GM23248 (cell line): ENCODE measurements around the gene HLA-E. TPM values are rescaled to one million over a fixed set of nuclear protein-coding genes. Genes with fewer than 3 reads are reported as not detected.
"Not testable (repeated sequence)": the region's sequence is repeated elsewhere in the genome, so short reads cannot be mapped to it uniquely, and the experiment has no call there.

Source experiments
- DNase-seq: peaks from one replicate; pipeline ENCODE4 v3.0.0-alpha.2; 2015
- H2AFZ ChIP-seq: fragments of 200-600 bp; sonication (generic); 2 replicates; pipeline ENCODE4 v1.6.1; 2016; ENCODE audit warnings: antibody characterized with exemption
- H3F3A ChIP-seq: fragments of 200-600 bp; sonication (generic); 2 replicates; pipeline ENCODE4 v1.6.1; 2016; ENCODE audit warnings: mild to moderate bottlenecking, antibody characterized with exemption, mixed run types; ENCODE audit not compliant: insufficient read depth
- H3K27ac ChIP-seq: fragments of 200-600 bp; sonication (generic); 2 replicates; pipeline ENCODE4 v1.5.1; 2016; ENCODE audit warnings: mild to moderate bottlenecking
- H3K27me3 ChIP-seq: fragments of 200-600 bp; sonication (generic); replicated peaks from 2 replicates; pipeline ENCODE4 v1.6.1; 2016; ENCODE audit warnings: mild to moderate bottlenecking; ENCODE audit not compliant: insufficient read depth
- H3K36me3 ChIP-seq: fragments of 200-600 bp; sonication (generic); 2 replicates; pipeline ENCODE4 v1.6.1; 2016; ENCODE audit warnings: low read depth, mild to moderate bottlenecking
- H3K4me1 ChIP-seq: fragments of 200-600 bp; sonication (generic); 2 replicates; pipeline ENCODE4 v1.6.1; 2016; ENCODE audit warnings: mild to moderate bottlenecking; ENCODE audit not compliant: insufficient read depth
- H3K4me2 ChIP-seq: fragments of 200-600 bp; sonication (generic); one replicate; pipeline ENCODE4 v1.6.1; 2016; ENCODE audit warnings: mild to moderate bottlenecking; ENCODE audit not compliant: unreplicated experiment
- H3K4me3 ChIP-seq: fragments of 200-600 bp; sonication (generic); 2 replicates; pipeline ENCODE4 v1.5.1; 2016; ENCODE audit warnings: mild to moderate bottlenecking
- H3K79me2 ChIP-seq: fragments of 200-600 bp; sonication (generic); 2 replicates; pipeline ENCODE4 v1.6.1; 2016; ENCODE audit warnings: mild to moderate bottlenecking; ENCODE audit not compliant: insufficient read depth
- H3K9ac ChIP-seq: fragments of 200-600 bp; sonication (generic); 2 replicates; pipeline ENCODE4 v1.6.1; 2016; ENCODE audit warnings: mild to moderate bottlenecking
- H3K9me2 ChIP-seq: fragments of 200-600 bp; sonication (generic); 2 replicates; pipeline ENCODE4 v1.6.1; 2016; ENCODE audit warnings: mixed run types, mild to moderate bottlenecking, moderate library complexity; ENCODE audit not compliant: insufficient read depth
- H3K9me3 ChIP-seq: fragments of 200-600 bp; sonication (generic); one replicate; pipeline ENCODE4 v1.6.1; 2017; ENCODE audit warnings: low read depth
- H4K20me1 ChIP-seq: fragments of 200-600 bp; sonication (generic); 2 replicates; pipeline ENCODE4 v1.6.0; 2016; ENCODE audit not compliant: insufficient read depth
- EZH2 ChIP-seq: fragments of 200-600 bp; sonication (generic); IDR thresholded peaks from 2 replicates; pipeline ENCODE4 v1.6.1; 2018; ENCODE audit warnings: antibody characterized with exemption, mild to moderate bottlenecking; ENCODE audit not compliant: insufficient read depth, poor library complexity, severe bottlenecking
- EZH2phosphoT487 ChIP-seq: fragments of 200-600 bp; sonication (generic); IDR thresholded peaks from 2 replicates; pipeline ENCODE4 v1.6.1; 2018; ENCODE audit warnings: antibody characterized with exemption, moderate library complexity, mild to moderate bottlenecking, low read depth; ENCODE audit not compliant: insufficient read depth
- WGBS, 2 experiments: methylation state at CpG; one replicate each; pipeline ENCODE4 v1.1.6; 2015 to 2017; ENCODE audit warnings: low lambda C conversion rate in 2 of 2, low coverage in 1 of 2; ENCODE audit errors: missing lambda C conversion rate in 2 of 2; 5-methylcytosine and 5-hydroxymethylcytosine counted together
- in situ Hi-C: fragments of 300-500 bp; cut with MboI; formaldehyde crosslinking; loops from 2 replicates; pipeline ENCODE4 v1.15.0; 2020
- polyA plus RNA-seq: library from polyadenylated mRNA; unstranded; fragments of >200 nt; fragmentation: Nextera tagmentation; extraction: Ambion mirVana; gene quantifications from 2 replicates; pipeline ENCODE4 v1.2.1, GENCODE V29; 2016
- total RNA-seq: library from RNA; depleted of rRNA; stranded (reverse); fragments of >200 nt; shearing (Covaris generic); gene quantifications from 2 replicates; pipeline ENCODE4 v1.2.3, GENCODE V29; 2014

HLA-E gene
- total and polyA plus RNA-seq, 2 experiments from 2014 or later, result 123 to 190 TPM

DNA sequence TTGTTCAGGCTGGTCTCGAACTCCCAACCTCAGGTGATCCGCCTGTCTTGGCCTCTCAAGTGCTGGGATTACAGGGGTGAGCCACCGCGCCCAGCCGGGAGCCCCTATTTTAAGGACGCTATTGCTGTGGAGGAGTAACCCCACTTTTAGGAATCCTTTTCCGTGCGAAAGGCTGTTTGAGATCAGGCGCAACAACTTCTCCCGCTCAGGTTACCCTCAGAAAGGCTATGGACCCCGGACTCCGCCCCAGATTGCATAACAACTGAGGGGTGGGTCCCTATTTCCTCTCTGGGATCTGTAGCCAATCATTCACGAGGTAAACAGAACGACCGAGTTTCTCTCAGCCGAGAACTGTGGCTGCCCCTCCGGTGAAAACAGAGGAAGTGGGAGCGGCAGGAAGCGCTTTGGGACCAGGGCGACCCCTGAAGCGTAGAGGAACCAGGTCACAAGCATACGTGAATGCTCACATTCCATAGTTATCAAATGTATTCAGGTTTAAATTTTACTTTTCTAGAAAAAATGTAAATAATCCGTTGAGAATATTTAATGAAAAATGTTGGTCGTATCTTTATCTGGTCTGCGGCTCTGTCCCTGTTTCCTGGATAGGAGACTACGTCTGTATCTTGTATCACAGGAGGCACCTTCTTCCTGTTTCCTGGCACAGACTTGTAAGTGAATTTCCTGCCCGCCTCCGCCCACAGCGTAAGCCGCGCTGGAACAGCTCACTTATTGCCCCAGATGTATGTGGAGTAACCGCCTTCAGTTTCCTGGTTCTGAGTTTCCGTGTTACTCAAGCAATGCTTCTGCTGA is 26.8 kb downstream of the HLA-E start:
- TF ChIP-seq EZH2 (no peak), EZH2phosphoT487 (no peak)
- peak overlapping the region; percentile 94 for H3K27ac ChIP-seq
- H2AFZ ChIP-seq, result peak overlapping the region; percentile 93
- no peaks in the 10 kb centered on the region for H3F3A ChIP-seq
- peak overlapping the region; percentile 92 for H3K9ac ChIP-seq
- in situ Hi-C loops, result no loop called here
- H3K9me2 ChIP-seq, result no peaks in the 10 kb centered on the region
- H3K27me3 ChIP-seq, result no peaks in the 10 kb centered on the region
- 6 to 8% methylated on average over 33 of the region's 33 CpGs for WGBS, 2 experiments
- 0 out of 2 replicates have a peak, but pooled peaks cover under 1% of the 10 kb centered on the region for H3K4me1 ChIP-seq
- H3K36me3 ChIP-seq, result no peaks in the 10 kb centered on the region
- peak overlapping the region; percentile 93 for H3K4me2 ChIP-seq
- H3K4me3 ChIP-seq, result peak overlapping the region; percentile 82
- DNase-seq, result peak; percentile 98
- no peaks in the 10 kb centered on the region for H3K79me2 ChIP-seq
- no peaks in the 10 kb centered on the region for H4K20me1 ChIP-seq
- no peaks in the 10 kb centered on the region for H3K9me3 ChIP-seq

DNA sequence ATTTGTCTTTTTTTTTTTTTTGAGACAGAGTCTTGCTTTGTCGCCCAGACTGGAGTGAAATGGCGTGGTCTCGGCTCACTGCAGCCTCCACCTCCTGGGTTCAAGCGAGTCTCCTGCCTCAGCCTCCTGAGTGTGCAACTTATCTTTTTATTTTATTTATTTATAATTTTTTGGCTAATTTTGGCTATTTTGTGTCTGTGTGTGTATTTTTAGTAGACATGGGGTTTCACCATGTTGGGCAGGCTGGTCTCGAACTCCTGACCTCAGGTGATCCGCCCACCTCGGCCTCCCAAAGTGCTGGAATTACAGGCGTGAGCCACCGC is 27.4 kb downstream of the HLA-E start:
- H3K4me2 ChIP-seq, result peak overlapping the region; percentile 93
- in situ Hi-C loops, H3K4me1 ChIP-seq, H3K36me3 ChIP-seq, H4K20me1 ChIP-seq, H3K9me3 ChIP-seq, H3K27me3 ChIP-seq, H3K79me2 ChIP-seq, DNase-seq, H3F3A ChIP-seq, H3K9me2 ChIP-seq: not testable (repeated sequence)
- H2AFZ ChIP-seq, result peak overlapping the region; percentile 93
- H3K4me3 ChIP-seq, result peak overlapping the region; percentile 82
- WGBS, 2 experiments, result 50 to 54% methylated on average over 9 of the region's 9 CpGs
- peak overlapping the region; percentile 94 for H3K27ac ChIP-seq
- peak overlapping the region; percentile 92 for H3K9ac ChIP-seq

DNA sequence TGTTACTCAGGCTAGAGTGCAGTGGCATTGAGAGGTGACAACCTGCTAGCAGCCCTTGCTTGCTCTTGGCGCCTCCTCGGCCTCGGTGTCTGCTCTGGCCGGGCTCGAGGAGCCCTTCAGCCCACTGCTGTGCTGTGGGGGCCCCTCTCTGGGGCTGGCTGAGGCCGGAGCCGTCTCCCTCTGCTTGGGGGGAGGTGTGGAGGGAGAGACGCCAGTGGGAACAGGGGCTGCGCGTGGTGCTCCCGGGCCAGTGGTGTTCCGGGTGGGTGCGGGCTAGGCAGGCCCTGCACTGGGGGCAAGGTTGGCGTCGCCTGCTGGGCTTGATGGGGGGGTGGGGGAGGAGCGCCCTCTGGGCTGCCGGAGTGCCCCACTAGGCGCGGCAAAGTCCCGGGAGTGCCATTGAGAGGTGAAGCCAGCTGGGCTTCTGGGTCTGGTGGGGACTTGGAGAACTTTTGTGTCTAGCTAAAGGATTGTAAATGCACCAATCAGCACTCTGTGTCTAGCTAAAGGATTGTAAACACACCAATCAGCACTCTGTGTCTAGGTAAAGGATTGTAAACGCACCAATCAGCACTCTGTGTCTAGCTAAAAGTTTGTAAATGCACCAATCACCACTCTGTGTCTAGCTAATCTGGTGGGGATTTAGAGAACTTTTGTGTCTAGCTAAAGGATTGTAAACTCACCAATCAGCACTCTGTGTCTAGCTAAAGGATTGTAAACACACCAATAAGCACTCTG is 28.6 kb downstream of the HLA-E start:
- H3K4me1 ChIP-seq, result peaks cover 11% of the 10 kb centered on the region
- H3K9me3 ChIP-seq, in situ Hi-C loops, H4K20me1 ChIP-seq, H2AFZ ChIP-seq, H3K27ac ChIP-seq, H3F3A ChIP-seq, DNase-seq, H3K27me3 ChIP-seq, H3K4me3 ChIP-seq, H3K9ac ChIP-seq, H3K4me2 ChIP-seq, H3K36me3 ChIP-seq, H3K9me2 ChIP-seq, H3K79me2 ChIP-seq: not testable (repeated sequence)
- WGBS, 2 experiments, result 94 to 95% methylated on average over 8 to 21 of the region's 21 CpGs

DNA sequence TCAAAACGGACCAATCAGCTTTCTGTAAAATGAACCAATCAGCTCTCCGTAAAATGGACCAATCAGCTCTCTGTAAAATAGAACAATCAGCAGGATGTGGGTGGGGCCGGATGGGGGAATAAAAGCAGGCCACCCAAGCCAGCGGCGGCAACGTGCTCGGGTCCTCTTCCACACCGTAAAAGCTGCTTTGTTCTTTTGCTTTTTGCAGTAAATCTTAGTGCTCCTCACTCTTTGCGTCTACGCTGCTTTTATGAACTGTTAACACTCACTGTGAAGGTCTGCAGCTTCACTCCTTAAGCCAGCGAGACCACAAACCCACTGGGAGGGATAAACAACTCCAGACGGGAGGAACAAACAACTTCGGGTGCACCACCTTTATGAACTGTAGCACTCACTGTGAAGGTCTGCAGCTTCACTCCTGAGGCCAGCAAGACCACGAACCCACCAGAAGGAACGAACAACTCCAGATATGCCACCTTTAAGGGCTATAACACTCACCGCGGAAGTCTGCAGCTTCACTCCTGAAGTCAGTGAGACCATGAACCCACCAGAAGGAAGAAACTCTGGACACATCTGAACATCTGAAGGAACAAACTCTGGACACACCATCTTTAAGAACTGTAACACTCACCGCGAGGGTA is 29.3 kb downstream of the HLA-E start:
- H3K79me2 ChIP-seq, H3K9ac ChIP-seq, H4K20me1 ChIP-seq, in situ Hi-C loops, H3K36me3 ChIP-seq, H3K4me2 ChIP-seq, H3K27me3 ChIP-seq, H3K4me3 ChIP-seq, H3K9me3 ChIP-seq, H3K27ac ChIP-seq, DNase-seq, H3F3A ChIP-seq, H3K9me2 ChIP-seq, H2AFZ ChIP-seq: not testable (repeated sequence)
- 65 to 67% methylated on average over 19 of the region's 19 CpGs for WGBS, 2 experiments
- peaks cover 11% of the 10 kb centered on the region for H3K4me1 ChIP-seq
